Activated CD4-positive, CD25-positive, alpha-beta regulatory T cell treated with anti-CD3 and anti-CD28 coated beads, Interleukin-2, amount 50 U/mL, for 16 hours (primary cell): ENCODE measurements around the gene RGPD8.
"Not testable (repeated sequence)": the region's sequence is repeated elsewhere in the genome, so short reads cannot be mapped to it uniquely, and the experiment has no call there.

Experiments
- DNase-seq: peaks from one replicate; pipeline ENCODE4 v3.0.0-alpha.2; 2020; ENCODE audit warnings: low read depth, low spot score

Gene RGPD8

DNA sequence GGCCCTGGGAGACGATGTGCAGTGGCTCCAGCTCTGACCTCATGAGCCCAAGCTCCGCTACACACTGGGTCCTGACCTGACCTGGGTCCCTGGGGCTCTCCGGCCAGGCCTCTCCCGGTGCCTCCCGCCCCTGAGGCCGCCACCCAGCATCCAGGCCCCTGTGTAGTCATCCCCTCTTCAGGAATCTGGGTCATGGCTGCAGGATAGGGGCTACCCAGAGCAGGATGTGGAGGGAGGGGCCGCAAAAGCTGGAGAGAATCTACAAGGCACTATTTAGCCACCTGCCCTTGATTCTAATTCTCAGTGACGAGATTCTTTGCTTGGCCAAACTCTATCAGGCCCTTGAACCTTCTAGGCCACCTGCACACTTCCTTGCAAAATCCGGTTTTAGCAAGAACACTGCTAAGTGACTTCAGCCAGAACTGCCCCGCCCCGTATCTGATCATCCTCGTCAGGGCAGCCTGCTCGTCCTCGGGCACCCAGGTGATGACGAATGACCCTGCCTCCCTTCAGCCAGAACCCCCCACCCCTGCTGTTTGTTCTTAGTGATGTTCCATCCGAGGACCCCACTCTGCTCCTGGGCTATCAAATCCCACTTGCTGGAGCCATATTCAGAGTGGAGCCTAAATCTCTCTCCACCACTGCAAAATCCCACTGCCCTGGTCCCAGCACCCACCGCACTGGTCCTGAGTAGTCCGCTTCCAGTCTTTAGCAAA is 2.4 kb upstream of the RGPD8 start:
- not testable (repeated sequence) for DNase-seq

DNA sequence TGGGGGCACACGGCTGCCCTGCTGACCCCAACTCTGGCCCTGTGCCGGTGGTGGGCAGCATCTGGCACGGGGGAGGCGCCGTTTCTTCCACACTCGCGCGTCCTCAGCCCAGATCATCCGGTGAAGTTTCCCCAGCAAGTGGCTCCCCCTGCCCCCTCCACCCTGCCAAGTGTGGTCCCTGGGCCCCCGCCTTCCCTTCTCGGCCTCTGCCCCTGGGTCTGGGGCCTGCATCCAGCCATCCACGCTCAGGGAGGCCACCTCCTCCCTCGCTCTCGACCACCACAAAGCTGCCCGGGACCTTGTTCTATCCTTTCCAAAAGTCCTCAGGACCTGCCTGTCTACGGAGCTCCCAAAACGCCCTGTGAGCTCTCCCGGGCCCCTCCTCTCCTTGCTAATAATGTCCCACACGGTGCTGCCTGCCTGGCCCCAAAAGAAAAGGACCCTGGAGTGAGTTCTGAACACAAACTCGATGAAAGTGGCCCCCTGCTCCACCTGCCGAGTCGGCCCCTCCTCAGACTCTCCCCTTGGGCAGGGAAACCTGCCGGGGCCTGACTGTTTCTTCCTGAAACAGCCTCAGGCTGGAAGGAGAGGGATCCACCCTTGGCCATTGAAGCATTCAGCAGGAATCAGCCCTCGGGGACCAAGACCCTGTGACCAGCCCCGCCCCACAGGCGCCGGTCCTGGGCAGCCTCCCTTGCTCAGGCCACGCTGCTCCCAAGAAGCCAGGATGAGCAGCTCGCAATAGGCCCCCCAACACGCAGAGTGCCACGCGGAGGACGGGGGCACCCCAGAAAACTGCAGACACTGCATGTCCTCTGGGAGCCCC is 1.7 kb upstream of the RGPD8 start:
- DNase-seq = not testable (repeated sequence)

DNA sequence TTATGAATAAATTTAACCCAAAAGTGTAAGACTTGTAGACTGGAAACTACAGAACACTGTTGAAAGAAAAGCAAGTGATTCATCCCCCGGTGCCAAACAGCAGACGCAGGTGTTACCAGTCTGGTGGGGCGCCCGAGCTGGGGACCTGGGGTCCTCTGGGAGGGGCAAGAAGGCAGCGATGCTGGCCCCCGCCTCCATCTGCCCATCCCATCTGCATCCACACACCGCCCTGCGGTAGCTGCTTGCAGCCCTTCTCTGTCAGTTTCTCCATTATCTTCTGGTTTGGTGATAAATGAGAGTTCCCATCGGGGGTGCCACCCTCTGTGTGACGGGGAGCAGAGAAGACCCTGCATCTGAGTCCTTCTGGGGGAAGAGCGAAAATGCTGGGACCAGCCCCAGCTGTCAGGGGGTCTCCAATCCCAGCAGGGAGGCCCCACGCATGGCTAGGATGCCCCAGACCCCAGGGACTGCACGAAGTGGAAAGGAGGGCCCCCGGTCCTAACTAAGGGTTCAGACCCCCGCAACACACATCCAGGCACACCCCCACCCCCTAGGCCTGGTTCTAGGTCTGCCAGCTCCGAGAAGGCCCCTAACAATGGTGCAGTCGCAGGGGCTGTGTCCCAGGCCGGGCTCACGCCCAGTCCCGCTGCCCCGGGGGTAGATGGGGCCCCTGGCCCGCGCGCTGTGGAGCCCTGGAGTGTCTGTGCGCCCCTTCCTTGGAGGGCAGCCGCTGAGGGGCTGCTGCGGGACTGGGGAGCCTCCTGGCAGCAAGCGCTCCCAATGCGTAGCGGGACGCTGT is 686 bp upstream of the RGPD8 start:
- no peak for DNase-seq

DNA sequence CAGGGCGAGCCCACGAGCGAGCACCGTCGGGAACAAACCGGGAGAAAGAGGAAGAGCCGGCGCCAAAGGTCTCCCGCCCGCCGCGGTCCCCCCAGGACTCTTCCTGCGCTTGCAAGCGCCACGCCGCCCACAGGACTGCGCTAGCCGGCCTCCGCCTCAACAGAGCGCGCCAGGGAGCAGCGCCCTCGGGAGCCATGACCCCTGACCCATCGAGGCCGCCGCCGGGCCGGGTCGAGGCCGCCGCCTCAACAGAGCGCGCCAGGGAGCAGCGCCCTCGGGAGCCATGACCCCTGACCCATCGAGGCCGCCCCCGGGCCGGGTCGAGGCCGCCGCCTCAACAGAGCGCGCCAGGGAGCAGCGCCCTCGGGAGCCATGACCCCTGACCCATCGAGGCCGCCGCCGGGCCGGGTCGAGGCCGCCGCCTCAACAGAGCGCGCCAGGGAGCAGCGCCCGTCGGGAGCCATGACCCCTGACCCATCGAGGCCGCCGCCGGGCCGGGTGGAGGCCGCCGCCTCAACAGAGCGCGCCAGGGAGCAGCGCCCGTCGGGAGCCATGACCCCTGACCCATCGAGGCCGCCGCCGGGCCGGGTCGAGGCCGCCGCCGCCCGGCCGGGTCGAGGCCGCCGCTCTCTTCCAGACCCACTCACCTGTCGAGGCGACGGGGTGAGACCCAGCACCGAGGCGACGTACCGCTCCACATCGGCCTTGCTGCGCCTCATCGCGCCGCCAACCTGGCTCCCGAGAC is 538 bp downstream of the RGPD8 start:
- not testable (repeated sequence) for DNase-seq

DNA sequence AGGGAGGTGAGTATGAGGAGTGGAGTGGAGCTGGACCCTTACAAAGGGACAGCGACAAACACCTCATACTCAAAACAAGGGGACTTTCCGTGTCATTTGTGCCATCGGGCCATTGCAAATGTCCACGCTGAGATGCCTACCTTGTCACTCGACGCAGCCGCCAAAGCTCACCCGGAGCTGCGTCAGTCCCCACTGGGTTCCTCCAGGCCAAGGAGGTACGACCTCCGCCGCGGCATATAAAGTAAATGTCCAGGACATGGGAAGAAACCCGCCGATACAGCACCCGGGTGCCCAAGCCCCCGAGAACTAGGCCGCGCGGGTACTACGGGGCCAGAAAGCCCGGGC is 1.1 kb downstream of the RGPD8 start:
- not testable (repeated sequence) for DNase-seq

DNA sequence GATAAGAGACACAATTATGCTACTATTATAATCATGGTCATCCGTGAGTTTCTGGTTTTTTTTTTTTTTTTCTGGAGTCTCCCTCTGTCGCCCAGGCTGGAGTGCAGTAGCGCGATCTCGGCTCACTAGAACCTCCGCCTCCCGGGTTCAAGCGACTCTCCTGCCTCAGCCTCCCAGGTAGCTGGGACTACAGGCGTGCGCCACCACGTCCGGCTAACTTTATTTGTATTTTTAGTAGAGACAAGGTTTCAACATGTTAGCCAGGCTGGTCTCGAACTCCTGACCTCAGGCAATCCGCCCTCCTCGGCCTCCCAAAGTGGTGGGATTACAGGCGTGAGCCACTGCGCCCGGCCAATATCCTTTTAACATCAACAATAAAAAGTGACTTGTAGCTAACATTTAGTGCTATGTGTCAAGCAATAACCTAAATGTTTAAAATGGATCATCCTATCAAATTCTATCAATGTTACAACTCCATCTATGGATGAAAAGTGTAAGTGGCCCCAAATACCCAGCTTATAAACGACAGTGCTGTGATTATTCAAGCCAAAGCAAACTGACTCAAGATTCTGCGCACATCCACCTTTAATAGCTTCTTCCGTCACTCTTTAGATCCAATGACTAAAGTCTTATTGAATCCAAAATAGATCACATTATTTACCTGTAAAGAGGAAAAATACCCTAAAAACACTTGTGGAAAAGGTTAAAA is 1.7 kb downstream of the RGPD8 start:
- DNase-seq = not testable (repeated sequence)

DNA sequence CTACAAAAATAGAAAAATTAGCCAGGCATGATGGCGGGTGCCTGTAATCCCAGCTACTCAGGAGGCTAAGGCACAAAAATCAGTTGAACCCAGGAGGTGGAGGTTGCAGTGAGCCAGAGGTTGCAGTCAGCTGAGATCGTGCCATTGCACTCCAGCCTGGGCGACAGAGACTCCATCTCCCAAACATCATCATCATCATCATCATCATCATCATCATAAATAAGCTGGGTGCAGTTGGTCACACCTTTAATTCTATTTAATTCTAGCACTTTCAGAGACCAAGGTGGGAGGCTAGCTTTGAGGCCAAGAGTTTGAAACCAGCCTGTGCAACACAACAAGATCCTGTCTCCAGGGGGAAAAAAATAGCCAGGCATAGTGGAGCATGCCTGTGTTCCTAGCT is 8.9 kb downstream of the RGPD8 start:
- not testable (repeated sequence) for DNase-seq

DNA sequence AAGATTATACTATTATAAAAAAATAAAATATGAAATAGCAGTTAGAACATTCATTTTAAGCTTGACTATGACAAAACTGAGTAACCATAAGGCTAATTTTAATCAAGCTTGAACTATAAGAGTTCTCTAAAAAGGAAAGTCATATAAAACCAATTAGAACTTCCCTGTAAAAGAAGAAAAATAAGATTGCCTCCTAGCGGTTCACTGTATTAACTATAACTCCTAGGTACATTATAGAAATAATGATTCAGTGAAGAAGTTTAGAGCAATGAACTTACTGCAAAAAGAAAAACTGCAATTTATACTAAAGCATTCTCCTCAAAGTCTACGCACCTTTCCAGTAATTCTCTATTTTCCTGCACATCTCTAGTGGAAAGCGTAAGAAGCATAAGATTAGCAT is 16.6 kb downstream of the RGPD8 start:
- not testable (repeated sequence) for DNase-seq

DNA sequence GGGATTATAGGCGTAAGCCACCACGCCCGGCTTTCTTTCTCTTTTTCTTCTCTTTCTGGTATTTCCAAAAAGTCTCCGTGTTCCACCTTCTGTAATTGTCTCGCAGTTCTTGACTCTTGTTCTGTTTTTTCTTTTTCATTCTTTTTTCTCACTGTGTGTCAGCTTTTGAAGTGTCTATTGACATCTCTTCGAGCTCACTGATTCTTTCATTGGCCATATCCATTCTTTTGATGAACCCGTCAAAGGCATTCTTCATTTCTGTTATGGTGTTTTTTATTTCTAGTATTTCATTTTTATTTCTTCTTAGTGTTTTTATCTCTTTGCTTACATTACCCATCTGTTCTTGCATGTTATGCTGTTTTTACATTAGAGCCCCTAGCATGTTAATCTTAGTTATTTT is 73.4 kb downstream of the RGPD8 start:
- DNase-seq = not testable (repeated sequence)

DNA sequence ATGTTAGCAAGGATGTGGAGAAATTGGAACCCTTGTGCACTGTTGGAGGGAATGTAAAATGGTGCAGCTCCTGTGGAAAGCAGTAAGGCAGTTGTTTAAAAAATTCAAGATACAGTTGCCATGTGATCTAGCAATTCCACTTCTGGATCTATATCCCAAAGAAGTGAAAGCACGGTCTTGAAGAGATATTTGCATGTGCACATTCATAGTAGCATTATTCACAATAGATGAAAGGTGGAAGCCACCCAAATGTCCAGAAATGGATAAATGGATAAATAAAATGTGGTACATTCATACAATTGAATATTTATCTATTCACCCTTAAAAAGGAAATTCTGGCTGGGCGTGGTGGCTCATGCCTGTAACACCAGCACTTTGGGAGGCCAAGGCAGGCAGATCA is 79.1 kb downstream of the RGPD8 start:
- DNase-seq = not testable (repeated sequence)

DNA sequence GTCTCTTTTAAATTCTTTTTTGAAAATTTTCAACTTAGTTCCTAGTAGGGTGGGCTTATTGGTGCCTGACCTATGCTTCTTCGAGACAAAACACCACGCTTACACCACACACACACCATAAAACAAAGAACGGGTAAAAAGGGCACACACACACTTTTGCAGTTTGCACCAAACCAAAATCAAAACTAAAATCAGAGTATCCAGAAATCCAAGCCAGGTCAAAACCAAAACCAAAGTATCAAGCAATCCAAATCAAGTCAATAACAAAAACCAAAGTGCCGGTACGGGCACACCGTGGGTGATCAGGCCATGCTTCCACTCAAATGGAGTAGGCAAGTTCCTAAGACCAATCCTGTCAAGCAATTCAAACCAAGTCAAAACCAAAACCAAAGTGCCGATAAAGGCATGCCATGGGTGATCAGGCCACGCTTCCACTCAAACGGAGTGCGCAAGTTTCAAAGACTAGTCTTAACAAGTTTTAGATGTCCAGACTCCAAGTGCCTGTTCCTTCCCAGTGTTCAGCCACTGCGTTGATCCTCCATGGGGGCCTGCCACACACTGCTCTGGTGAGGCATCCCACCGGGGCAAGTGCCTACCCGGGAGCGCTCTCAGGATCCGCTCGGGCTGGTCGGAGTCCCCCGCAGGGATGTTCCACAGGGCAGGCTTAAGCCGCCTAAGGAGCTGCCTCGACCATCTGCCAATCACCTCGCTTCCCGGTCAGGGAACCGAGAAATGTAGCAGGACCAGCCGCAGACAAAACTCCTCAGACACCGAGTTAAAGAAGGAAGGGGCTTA is 80.4 kb downstream of the RGPD8 start:
- not testable (repeated sequence) for DNase-seq

DNA sequence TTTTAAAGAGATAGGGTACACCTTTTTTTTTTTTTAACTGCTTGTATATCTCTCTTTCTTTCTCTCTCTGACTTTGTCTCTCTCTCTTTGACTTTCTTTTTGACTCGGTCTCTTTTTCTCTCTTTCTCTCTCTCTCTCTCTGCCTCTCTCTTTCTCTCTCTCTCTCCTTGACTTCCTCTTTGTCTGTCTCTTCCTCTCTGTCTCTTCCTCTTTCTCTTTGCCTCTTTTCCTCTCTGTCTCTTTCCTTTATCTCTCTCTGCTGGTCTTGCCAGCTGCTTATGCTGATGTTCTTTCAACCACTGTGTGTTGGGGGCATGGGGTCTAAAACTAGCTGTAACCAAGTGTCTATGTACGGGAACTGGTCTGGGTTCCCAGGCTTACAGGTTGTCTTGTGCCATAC is 81.2 kb downstream of the RGPD8 start:
- DNase-seq = not testable (repeated sequence)

DNA sequence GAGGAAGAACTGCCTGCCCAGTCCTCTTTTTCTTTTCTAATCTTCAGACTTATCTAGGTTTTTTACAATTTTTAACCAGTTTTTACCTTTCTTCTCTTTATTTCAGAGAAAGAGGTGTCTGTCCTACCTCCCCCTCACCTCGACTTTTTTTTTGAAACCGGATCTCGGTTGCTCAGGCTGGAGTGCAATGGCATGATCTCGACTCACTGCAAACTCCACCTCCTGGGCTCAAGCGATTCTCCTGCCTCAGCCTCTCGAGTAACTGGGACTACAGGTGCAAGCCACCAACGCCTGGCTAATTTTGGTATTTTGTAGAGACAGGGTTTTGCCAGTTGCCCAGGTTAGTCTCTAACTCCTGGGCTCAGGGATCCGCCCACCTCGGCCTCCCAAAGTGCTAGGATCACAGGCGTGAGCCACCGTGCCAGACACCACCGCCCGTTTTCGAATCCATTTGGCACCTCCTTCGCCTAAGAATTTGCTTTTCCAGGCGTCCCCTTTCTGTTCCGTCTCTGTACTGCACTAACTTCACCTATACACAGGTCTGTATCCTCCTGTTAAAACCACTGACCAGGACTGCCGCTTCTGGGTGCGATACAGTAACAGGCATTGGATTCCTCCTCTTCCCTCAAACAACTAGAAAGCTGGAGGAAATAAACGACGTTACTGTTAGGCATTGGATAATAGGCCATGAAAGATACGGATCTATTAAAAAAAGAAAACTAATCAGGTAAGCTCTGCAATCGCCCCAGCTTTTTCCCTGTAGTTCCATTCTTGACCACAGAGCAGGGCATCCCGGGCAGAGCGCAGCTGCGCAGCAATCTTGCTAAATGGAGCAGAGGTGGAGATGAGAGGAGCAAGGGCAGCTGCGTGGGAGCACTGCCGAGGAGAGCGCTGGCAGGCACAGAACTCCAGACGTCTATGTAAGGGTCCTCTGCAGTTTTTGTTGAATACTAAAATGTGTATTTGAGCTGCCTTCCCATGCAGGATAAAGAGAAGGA is 88.1 kb downstream of the RGPD8 start:
- DNase-seq = no peak

DNA sequence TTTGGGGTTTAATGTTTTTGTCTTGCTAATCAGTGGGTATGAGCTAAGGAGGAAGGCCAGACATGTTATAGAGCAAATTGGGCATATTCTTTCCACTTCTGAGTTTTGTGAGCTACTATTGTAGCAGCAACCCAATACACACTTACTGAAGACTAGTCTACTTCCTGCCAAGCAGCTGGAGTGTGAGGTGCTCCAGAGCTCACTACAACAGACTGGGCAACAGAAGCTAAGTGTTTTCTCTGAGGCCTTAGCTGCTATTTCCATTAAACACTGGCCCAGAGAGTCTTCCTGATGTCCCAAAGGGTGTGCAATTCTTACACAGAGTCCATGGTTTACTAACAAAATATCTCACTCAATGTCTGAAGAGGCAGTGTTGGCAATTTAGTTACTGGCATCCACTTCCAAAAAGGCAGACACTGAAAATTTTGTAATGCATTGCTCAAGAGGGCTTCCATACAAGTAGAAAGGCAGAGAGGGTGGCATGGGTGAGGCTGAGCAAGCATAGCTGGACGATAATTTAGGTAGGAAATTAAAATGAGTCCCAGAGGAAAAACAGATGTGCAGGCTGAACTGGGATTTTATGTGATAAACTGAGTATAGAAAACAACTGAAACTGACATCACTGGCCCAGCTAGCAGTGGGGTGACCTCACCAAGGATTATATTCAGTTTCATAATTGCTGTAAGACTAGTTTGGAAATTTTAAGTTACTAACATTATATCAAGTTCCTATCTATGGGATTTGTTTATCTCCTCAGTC is 89.4 kb downstream of the RGPD8 start:
- DNase-seq = no peak

DNA sequence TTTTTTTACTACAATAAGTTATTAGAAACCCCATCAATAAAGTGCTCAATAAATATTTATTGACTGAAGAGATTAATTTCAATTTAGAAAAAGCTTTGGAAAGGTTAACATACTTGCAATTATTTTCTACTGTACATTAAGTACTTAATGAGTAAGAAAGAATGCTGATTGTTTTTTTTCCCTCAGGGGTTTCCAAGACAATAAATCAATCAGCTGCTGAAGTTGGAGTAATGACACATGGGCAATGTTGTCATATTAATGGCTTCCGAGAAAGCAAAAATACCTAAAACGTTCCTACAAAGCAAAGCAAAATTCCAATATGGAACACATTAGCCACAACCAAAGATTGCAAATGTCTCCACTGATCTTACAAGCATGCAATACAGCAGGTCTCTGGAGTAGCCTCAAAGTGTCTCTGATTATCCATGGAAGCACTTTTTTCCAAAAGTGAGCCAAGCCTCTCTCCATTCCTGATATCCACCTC is 91.3 kb downstream of the RGPD8 start:
- no peak for DNase-seq

DNA sequence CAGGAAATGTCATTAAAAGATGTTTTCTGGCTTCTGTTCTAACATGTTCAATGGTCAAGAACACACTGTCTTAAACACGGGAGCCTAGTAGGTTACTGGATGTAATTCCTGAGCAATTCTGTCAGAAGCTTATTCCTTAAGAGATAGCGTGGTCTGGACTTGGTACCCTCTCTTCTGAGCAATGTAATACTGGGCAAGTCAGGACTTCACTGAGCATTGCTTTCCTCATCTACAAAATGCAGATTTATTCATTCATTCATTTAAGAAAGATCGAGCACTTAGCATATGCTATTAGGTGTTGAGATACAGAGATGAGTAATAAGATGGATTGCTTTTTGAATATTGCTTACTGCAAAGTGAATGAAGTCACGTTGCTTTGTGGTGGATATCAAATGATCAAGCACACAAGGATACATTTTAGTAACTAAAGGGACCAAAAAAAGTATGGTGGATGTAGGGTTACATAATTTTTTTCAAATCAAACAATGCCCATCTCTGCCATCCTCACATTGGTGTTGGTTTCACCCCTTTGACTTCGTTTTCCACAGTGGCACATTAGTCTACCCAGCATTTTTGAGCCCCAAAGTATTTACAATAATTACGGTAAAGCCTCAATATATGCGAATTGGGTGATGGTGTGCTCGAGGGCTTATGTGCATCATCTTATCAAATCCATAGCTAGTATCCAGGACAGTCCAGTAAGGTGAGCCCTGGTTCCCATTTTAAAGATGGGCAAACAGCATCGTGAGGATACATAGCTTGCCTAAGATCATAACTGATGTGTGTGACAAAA is 92.8 kb downstream of the RGPD8 start:
- DNase-seq = no peak

DNA sequence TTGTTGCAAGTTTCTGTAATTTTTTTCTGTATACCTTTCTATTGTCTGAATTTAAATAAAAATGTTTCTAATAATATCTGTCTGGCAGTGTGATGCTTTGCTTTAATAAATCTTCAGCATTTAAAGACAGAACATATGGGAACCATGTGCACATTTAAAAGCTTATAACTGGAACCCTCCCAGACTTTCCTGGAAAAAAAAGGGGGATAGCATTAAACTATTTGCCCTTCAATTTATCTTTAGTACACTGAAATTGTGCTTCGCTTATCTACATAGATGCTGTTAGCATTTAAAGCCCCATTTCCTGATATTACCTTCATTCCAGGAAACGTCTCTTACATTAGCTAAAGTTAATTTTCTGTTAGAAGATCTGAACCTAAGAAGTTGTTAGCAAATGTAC is 93.5 kb downstream of the RGPD8 start:
- DNase-seq = no peak
